SIG-M5 treated with dmso at 0.1 percent for 504 hours (cell line): Measurements from ENCODE around the gene ILF2.
A peak's percentile ranks its signal among the peaks of the same experiment; 100 is the strongest.
"Not testable (repeated sequence)": the region's sequence is repeated elsewhere in the genome, so short reads cannot be mapped to it uniquely, and the experiment has no call there.

Source experiments
- DNase-seq: peaks from one replicate; lab custom pipeline; 2025; ENCODE audit not compliant: unreplicated experiment; lab: John Stamatoyannopoulos, UW

Gene ILF2

DNA sequence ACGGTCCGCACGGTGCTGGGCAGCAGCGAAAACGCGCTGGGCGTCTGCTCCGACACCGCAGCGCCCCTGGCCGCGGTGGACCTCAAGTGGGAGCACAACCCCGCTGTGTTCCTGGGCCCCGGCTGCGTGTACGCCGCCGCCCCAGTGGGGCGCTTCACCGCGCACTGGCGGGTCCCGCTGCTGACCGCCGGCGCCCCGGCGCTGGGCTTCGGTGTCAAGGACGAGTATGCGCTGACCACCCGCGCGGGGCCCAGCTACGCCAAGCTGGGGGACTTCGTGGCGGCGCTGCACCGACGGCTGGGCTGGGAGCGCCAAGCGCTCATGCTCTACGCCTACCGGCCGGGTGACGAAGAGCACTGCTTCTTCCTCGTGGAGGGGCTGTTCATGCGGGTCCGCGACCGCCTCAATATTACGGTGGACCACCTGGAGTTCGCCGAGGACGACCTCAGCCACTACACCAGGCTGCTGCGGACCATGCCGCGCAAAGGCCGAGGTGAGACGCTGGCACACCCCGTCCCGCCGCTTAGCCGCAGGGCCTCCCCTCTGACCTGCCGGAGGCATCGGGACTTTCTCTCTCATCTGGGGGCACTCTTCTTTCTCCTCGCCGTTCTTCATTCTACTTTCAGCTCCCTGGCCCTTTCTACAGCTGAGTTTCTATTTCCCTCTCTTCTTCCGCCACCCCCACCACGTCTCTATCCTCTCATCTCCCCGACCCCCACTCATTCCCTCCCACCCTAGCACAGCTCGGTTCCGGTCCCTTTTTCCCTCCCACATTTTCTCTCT lies 8.7 kb upstream of the ILF2 start:
- no peak for DNase-seq

DNA sequence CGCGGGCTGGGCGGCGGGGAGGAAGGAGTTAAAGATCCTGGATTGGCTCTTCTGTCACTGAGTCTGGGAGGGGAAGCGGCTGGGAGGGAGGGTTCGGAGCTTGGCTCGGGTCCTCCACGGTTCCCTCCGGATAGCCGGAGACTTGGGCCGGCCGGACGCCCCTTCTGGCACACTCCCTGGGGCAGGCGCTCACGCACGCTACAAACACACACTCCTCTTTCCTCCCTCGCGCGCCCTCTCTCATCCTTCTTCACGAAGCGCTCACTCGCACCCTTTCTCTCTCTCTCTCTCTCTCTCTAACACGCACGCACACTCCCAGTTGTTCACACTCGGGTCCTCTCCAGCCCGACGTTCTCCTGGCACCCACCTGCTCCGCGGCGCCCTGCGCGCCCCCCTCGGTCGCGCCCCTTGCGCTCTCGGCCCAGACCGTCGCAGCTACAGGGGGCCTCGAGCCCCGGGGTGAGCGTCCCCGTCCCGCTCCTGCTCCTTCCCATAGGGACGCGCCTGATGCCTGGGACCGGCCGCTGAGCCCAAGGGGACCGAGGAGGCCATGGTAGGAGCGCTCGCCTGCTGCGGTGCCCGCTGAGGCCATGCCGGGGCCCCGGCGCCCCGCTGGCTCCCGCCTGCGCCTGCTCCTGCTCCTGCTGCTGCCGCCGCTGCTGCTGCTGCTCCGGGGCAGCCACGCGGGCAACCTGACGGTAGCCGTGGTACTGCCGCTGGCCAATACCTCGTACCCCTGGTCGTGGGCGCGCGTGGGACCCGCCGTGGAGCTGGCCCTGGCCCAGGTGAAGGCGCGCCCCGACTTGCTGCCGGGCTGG lies 7.9 kb upstream of the ILF2 start, which contains the start of gene NPR1:
NPR1 (plus strand) TSS at position 170 of the 818 bp plus-strand sequence; CDS start at position 591, 421 bp downstream.
- no peak for DNase-seq

DNA sequence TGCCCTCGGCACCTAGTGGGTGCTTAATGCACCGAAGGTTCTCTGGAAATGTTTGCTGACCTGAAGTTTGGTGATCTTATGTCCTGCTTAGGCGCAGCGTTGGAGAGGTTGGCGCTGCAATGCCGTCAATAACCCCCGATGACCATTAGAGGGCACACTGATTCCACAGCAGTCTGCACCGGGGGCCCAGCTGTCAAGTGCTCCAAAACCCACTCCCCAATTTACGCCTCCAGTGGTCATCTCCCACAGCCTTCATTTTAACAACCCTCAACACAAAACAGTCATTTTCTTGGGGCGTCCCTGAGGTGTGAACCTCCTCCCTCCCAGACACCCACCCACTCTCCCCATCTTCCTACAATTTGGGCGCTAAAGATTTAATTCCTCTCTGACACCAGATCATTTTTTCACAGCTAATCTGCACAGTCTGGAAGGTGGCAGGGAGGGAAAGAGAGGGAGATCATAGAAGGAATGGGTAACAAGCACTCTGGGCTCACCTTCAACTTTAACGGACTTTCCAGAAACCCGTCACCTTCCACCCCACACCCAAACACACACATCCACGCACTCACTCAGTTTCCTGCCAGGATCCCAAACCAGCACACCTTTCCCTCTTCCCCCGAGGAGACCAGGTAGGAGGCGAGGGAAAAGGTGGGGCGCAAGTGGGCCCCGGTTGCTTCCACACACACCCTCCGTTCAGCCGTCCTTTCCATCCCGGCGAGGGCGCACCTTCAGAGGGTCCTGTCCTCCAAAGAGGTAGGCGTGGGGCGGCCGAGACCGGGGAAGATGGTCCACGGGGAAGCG lies 7.1 kb upstream of the ILF2 start:
- peak; percentile 54 for DNase-seq

DNA sequence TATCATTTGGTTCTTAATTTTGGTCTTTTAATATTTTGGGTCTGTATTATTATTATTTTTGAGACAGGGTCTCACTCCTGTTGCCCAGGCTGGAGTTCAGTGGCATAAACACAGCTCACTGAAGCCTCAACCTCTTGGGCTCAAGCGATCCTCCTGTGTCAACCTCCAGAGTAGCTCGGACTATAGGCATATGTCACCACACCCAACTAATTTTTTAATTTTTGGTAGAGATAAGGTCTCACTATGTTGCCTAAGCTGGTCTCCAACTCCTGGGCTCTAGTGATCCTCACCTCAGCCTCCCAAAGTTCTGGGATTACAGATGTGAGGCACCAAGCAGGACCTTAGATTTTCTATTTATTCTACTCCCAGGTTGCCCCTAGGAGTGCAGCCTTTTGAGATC lies 2.7 kb upstream of the ILF2 start:
- DNase-seq: no peak

DNA sequence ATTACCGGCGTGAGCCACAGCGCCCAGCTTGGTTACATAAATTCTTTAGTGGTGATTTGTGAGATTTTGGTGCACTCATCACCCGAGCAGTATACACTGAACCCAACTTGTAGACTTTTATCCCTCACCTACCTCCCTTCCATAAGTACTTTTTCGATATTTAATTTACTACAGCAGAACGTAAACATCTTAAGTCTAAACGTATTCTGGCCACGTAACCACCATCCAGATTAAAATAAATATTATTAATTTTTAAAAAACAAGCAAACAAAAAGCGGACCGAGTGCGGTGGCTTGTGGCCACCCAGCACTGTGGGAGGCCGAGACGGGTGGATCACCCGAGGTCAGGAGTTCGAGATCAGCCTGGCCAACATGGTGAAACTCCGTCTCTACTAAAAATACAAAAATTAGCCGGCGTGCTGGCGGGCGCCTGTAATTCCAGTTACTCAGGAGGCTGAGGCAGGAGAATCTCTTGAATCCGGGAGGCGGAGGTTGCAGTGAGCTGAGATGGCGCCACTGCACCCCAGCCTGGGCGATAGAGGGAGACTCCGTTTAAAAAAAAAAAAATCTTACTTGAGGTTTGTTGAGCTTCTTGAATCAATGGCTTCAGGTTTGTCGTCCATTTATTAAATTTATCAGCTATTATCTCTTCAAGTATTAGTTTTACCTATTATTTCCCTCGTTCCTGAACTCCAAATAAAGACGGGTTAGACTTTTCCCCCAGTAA lies 998 bp upstream of the ILF2 start:
- peak; percentile 78 for DNase-seq

DNA sequence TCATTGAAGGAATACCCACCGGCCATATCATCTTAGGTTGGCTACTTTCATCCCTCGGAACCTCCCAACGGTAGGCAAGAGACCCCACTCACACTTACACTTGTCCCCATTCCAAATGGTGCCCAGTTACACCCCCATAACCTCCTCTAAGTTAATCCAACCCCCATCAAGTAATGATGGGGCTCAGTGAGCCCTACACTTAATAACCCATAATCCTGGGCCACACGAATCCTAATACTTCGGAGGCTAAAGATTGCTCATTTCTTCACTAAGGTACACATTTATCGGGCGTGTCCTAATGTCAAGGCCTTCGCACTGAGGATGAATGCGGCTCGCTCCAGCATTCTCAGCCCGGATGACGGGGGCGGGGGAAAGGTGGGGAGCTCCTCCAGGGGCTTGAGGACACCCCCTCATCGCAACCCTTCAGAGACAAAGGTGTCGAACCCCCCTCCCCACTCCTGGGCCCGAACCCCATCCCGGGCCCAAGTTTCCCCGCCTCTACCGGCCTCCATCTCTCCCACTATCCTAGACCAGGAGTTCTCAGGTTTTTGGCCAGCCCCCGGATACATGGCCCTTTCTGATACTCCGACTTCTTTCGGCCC lies 435 bp downstream of the ILF2 start:
- no peak for DNase-seq

DNA sequence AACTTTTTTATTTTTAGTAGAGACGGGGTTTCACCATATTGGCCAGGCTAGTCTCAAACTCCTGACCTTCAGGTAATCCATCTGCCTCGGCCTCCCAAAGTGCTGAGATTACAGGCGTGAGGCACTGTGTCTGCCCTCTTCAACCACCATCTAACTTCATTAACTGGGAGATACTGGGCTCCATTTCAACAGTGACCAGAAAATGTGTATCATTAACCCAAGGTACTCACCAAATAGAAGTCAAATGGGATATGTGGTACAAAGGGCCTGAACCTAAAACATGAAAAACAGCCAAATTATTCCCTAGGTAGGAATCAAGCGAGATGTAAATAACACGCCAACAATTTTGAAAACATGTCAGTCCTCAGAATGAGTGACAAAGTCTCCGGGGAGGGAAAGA lies 1.2 kb downstream of the ILF2 start:
- DNase-seq: no peak

DNA sequence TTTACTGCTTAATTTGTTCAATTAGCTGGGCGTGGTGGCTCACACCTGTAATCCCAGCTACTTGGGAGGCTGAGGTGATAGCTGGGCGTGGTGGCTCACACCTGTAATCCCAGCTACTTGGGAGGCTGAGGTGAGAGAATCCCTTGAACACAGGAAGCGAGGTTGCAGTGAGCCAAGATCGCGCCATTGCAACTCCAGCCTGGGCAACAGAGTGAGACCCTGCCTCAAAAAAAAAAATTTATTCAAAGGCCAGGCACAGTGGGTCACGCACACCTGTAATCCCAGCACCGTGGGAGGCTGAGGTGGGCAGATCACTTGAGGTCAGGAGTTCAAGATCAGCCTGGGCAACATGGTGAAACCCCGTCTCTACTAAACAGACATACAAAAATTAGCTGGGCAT lies 2.1 kb downstream of the ILF2 start:
- DNase-seq: not testable (repeated sequence)

DNA sequence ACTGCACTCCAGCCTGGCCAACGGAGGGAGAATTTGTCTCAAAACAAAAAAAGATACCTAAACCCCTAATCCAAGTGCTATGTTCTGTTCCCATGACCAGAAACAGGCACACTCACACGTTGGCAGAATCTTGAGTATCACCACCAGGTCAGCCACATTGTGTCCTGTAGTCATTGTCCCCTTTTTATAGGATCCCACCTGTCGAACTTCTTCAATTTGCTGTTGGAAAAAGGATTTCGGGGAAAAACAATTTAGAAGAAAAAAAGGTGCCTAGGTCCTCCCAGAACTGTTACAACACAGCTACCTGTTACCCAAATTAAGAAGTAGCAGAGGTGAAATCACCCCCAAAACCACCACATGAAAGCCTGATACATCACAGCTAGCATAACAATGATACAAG lies 3.4 kb downstream of the ILF2 start:
- DNase-seq: no peak

DNA sequence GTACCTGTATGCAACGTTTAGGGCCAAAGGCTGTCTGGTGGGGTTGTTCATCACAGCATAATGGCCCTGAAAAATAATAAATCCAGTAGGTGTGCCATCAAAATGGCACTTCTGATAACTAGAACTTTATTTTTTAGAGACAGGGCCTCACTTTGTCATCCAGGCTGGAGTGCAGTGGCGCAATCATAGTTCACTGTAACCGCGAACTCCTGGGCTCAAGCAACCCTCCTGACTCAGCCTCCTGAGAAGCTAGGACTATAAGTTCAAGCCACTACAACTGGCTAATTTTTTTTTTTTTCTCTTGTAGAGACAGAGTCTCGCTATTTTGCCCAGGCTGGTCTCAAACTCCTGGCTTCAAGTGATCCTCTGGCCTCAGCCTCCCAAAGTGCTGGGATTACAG lies 7.6 kb downstream of the ILF2 start:
- DNase-seq: peak; percentile 53

DNA sequence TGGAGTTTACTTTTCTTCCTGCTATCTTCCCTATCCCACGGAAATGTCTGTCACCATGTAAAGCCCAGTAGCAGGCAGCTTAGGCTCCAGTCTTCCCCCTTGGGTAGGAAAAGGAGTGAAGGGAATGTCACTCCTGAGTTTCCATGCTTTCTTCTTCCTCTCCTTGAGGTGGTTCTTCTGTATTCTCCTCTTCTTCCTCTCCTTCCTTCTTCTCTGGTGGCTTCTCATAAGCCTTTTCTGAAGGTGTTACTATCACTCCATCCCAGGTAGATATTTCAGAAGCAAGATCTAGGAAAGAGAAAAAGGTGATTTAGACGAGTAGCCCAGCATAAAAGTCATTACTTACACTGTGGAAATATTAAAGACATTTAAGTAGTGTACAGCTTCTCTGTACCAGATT lies 8.5 kb downstream of the ILF2 start:
- no peak for DNase-seq

DNA sequence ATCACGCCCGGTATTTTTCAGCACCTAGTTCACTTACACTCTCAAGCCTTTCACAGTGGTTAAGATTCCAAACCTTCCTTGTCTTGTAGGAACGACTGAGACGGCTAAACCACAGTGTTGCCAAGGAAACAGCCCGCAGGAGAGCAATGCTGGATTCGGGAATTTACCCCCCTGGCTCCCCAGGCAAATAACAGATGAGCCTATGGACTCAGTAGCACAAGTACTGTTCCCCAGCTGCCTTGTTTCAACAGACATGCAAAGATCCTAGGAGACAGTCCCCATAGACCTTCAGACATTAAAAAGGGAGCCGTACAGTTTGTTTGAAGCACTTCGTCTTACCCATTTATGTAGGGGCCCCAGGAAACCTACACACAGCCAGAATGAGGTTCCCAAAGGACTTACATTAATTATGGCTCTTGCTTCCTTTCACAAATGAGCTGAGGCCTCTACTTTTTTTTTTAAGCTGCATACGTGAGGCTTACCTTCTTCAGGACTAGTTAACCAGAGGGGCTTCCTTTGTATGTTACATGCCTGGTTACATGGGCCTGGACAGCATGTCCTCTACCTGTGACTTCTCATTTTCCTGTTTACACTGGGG lies 9.6 kb downstream of the ILF2 start:
- no peak for DNase-seq

DNA sequence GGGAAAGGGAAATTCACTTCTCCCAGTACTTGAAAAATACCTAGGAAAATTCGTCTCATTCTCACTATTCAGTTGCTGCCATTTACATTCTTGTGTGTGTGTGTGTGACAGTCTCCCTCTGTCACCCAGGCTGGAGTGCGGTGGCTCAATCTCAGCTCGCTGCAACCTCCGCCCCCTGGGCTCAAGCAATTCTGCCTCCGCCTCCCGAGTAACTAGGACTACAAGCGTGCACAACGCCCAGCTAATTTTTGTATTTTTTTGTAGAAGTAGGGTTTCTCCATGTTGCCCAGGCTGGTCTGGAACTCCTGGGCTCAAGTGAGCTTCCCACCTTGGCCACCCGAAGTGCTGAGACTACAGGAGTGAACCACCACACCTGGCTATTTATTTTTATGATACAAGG lies 11.1 kb downstream of the ILF2 start:
- no peak for DNase-seq

DNA sequence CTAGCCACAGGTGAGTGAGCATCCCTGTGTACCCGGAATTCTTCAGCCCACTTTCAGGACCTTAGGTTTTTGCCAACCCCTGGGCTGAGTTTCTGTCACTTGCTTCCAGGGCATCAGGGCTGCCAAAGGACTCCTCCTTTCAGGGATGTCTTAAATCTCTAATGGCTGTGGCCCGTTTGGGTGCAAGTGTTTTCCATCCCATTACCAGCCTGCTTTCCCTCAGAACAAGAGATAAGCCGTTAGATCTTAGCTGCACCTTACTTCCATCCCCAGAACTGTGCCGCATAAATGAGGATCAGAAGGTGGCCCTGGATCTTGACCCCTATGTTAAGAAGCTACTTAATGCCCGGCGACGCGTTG lies 11.6 kb downstream of the ILF2 start:
- DNase-seq: no peak

DNA sequence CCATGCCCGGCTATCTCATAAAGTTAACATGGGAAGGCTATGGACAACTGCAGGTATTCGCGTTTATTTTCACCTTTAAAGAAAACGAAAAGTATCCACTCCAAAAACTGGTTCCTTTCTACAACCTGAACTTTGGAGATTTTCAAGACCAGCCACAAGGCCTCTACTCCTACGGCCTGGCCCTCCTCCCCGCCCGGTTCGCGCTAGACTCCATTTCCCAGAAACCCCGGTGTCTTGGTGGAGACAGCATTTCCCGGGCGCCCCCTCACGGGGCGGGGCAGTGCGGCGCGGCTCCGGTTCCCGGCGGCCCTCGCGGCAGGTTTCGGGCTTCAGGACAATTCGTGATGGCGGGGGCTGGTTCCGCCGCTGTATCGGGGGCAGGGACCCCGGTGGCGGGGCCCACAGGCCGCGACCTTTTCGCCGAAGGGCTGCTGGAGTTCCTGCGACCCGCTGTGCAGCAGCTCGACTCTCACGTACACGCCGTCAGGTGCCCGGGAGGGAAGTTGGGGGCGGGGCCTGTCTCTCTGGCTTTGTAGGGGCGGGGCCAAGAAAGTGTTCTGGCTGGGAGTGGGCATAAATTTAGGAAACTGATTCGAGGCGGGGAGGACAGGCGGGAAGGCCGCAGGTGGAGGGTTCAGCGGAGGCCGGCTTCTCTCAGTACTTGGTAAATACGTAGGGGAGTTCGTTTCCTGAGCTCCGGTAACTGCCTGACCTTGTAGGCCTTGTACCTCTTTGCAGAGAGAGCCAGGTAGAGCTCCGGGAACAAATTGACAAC lies 12.2 kb downstream of the ILF2 start, which contains the start of gene SNAPIN:
SNAPIN (plus strand) TSS at position 304 of the 775 bp plus-strand sequence; CDS start at position 345, 41 bp downstream.
- DNase-seq: peak; percentile 93

DNA sequence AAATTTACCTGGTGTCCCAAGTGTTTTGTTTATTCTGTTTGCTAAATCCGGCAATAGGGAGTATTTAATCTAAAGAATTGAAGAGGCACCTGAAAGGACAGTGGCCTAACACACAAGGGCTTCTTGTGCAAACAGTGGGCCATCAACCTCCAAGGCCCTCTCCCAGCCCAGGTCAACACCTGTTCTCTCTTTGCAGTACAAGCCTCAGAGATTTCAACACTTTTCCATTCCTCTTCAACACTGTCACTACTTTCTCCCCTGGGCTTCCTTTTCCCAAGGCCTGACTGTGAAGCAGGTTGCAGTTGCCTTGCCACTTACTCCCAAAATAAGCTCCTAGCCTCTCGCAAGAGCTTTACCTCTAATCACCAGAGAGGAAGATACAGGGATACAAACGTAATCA lies 15.5 kb downstream of the ILF2 start:
- DNase-seq: no peak

DNA sequence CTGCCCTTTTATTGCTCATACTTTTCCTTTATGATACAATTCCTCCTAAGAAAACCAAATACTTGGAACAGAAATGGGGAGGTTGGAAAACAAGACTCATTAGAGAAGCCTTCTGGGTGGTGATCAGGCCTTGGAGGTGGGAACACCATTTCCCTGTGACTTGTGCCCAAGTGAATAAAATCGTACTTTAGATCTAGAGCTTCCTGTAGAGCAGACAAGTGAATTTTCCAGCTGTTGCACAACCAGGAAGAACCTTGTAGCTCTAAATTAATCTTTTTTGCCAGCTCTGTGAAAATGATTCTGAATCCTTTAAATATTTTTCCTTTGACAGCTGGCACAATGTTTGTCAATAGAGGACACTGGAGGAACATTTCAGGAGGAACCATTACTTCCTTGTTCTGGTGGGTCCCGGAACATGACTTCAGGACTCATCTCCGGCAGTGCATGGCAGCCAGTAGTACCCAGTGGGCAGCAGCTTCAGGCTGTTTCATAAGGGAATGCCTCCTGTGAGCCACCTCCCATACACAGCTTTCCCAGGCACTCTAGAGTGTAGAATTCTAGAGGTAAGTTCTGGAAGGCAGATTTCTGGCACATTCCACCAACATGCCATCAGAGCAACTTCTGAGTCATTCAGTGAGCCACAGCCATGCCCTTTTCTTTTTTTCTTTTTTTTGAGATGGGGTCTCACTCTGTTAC lies 17.8 kb downstream of the ILF2 start:
- DNase-seq: no peak

DNA sequence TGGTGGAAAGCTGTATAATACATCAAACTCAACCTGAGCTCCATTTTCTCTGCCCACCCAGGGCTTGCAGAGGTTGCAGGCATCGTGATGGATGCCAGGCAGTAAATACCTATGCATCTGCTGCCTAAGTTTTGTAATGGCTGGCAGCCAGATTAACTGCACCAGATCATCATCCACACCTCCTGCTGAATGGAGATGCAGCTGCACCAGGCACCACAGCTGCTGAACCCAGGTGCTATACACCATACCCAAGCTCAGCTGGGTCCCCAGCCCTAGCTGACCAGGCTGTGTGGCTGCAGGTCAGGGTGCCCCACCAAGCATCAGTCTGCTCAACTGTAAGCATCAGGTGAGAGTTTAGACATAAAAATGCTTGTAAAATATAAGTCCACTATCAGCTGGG lies 19.0 kb downstream of the ILF2 start:
- no peak for DNase-seq

DNA sequence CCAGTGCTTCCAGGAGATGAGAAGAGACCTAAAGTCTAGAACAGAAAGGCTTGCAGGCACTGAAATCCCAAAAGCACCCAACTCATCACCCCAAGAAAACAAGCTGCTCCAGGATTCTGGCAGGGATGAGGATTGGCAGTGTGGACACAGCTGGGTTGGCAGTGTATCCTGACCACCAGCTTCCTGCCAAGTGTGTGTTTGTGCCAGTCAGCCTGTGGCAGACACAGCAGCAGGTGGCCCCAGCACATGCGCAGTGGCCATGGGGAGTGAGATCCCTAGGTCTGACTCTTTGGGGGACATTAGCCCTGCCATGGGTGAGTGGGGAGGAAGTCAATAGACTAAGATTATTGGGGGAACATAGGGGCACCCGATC lies 20.9 kb downstream of the ILF2 start:
- no peak for DNase-seq
